Measurements from ENCODE around the gene CCDC81. TPM values are rescaled to one million over a fixed set of nuclear protein-coding genes. Genes with fewer than 3 reads are reported as not detected.

Gene CCDC81
- total and polyA plus RNA-seq, 2 donors (not counting 1 experiment from before 2014, with no cell fraction given): 0.66 to 7.0 TPM

- Histone ChIP-seq H3K27ac (ENCODE audit: insufficient read depth, low read length) (no peak overlapping the region), H4K20me1 (ENCODE audit: control insufficient read depth, extremely low read depth, insufficient read depth, low read length) (no peaks in the 10 kb centered on the region), H3K4me3 (replicated peaks in 1 of 4; ENCODE audit: control extremely low read depth in 1 of 4, insufficient read depth in 1 of 4, low read depth in 3 of 4, low read length in 4 of 4) (peak overlapping the region in 2 of 4 experiments; percentile 24 to 38), H3K4me2 (ENCODE audit: extremely low read depth, insufficient read depth, low read length) (no peak overlapping the region), H3K79me2 (ENCODE audit: control insufficient read depth, insufficient read depth, low read length) (no peaks in the 10 kb centered on the region), H3K4me1 (ENCODE audit: control insufficient read depth, extremely low read depth, insufficient read depth, low read length) (no peaks in the 10 kb centered on the region), H3K36me3 (ENCODE audit: control insufficient read depth, insufficient read depth, low read length) (no peaks in the 10 kb centered on the region), H3K9ac (ENCODE audit: insufficient read depth, low read length) (no peak overlapping the region), H3K27me3 (ENCODE audit: control insufficient read depth, insufficient read depth, low read length) (no peaks in the 10 kb centered on the region), H3K9me3 (ENCODE audit: control insufficient read depth, insufficient read depth, low read depth, low read length) (no peaks in the 10 kb centered on the region), H2AFZ (ENCODE audit: low read length) (no peak overlapping the region)
- no peak for DNase-seq (ENCODE audit: low read depth in 2 of 2)
- TF ChIP-seq CTCF (conservative IDR thresholded peaks at IDR 0.05 in 1 of 2, IDR thresholded peaks at IDR 0.05 in 1 of 2; ENCODE audit: low read depth in 1 of 2, low read length in 2 of 2): no peak
- no peak for TF ChIP-seq EZH2 (IDR thresholded peaks at IDR 0.05; ENCODE audit: low read length, missing control alignments)
These were observed 618 bp upstream of the CCDC81 start for GRCh38 chr11:86374069-86374468.

- Histone ChIP-seq H3K9ac (ENCODE audit: insufficient read depth, low read length) (no peak overlapping the region), H4K20me1 (ENCODE audit: control insufficient read depth, extremely low read depth, insufficient read depth, low read length) (no peaks in the 10 kb centered on the region), H3K4me2 (ENCODE audit: extremely low read depth, insufficient read depth, low read length) (no peak overlapping the region), H2AFZ (ENCODE audit: low read length) (no peak overlapping the region), H3K27me3 (ENCODE audit: control insufficient read depth, insufficient read depth, low read length) (no peaks in the 10 kb centered on the region), H3K36me3 (ENCODE audit: control insufficient read depth, insufficient read depth, low read length) (no peaks in the 10 kb centered on the region), H3K79me2 (ENCODE audit: control insufficient read depth, insufficient read depth, low read length) (no peaks in the 10 kb centered on the region), H3K4me3 (replicated peaks in 1 of 4; ENCODE audit: control extremely low read depth in 1 of 4, insufficient read depth in 1 of 4, low read depth in 3 of 4, low read length in 4 of 4) (no peak overlapping the region), H3K4me1 (ENCODE audit: control insufficient read depth, extremely low read depth, insufficient read depth, low read length) (no peaks in the 10 kb centered on the region), H3K27ac (ENCODE audit: insufficient read depth, low read length) (no peak overlapping the region), H3K9me3 (ENCODE audit: control insufficient read depth, insufficient read depth, low read depth, low read length) (no peaks in the 10 kb centered on the region)
- no peak for DNase-seq (ENCODE audit: low read depth in 2 of 2)
- TF ChIP-seq CTCF (conservative IDR thresholded peaks at IDR 0.05 in 1 of 2, IDR thresholded peaks at IDR 0.05 in 1 of 2; ENCODE audit: low read depth in 1 of 2, low read length in 2 of 2) (no peak), EZH2 (IDR thresholded peaks at IDR 0.05; ENCODE audit: low read length, missing control alignments) (no peak)
These were observed 3.3 kb downstream of the CCDC81 start for GRCh38 chr11:86377972-86378371.

- no peak overlapping the region for H3K4me2 ChIP-seq (ENCODE audit: extremely low read depth, insufficient read depth, low read length)
- no peaks in the 10 kb centered on the region for H3K79me2 ChIP-seq (ENCODE audit: control insufficient read depth, insufficient read depth, low read length)
- no peaks in the 10 kb centered on the region for H3K9me3 ChIP-seq (ENCODE audit: control insufficient read depth, insufficient read depth, low read depth, low read length)
- H3K27me3 ChIP-seq (ENCODE audit: control insufficient read depth, insufficient read depth, low read length): no peaks in the 10 kb centered on the region
- no peaks in the 10 kb centered on the region for H4K20me1 ChIP-seq (ENCODE audit: control insufficient read depth, extremely low read depth, insufficient read depth, low read length)
- DNase-seq (ENCODE audit: low read depth in 2 of 2): no peak
- H3K4me3 ChIP-seq (replicated peaks in 1 of 4; ENCODE audit: control extremely low read depth in 1 of 4, insufficient read depth in 1 of 4, low read depth in 3 of 4, low read length in 4 of 4): no peak overlapping the region
- H3K4me1 ChIP-seq (ENCODE audit: control insufficient read depth, extremely low read depth, insufficient read depth, low read length): no peaks in the 10 kb centered on the region
- TF ChIP-seq CTCF (conservative IDR thresholded peaks at IDR 0.05 in 1 of 2, IDR thresholded peaks at IDR 0.05 in 1 of 2; ENCODE audit: low read depth in 1 of 2, low read length in 2 of 2) (no peak), EZH2 (IDR thresholded peaks at IDR 0.05; ENCODE audit: low read length, missing control alignments) (no peak)
- H3K27ac ChIP-seq (ENCODE audit: insufficient read depth, low read length): no peak overlapping the region
- H2AFZ ChIP-seq (ENCODE audit: low read length): no peak overlapping the region
- H3K36me3 ChIP-seq (ENCODE audit: control insufficient read depth, insufficient read depth, low read length): no peaks in the 10 kb centered on the region
- H3K9ac ChIP-seq (ENCODE audit: insufficient read depth, low read length): no peak overlapping the region
These were observed 5.8 kb downstream of the CCDC81 start for GRCh38 chr11:86380295-86381059.
